Colonic mucosa (tissue), 4 donors: ENCODE data around the gene INPP5A. TPM values are rescaled to one million over a fixed set of nuclear protein-coding genes. Genes with fewer than 3 reads are reported as not detected.
"Not testable (repeated sequence)": the region's sequence is repeated elsewhere in the genome, so short reads cannot be mapped to it uniquely, and the experiment has no call there.

Source experiments
- DNase-seq: peaks from one replicate; pipeline ENCODE4 v3.0.0-alpha.2; 2020
- H3K27ac ChIP-seq: fragments of 200-600 bp; one replicate; pipeline ENCODE4 v1.8.0; 2021
- H3K27me3 ChIP-seq: fragments of 200-600 bp; one replicate; pipeline ENCODE4 v1.8.0; 2021
- H3K36me3 ChIP-seq: fragments of 200-600 bp; one replicate; pipeline ENCODE4 v1.8.0; 2021
- H3K4me1 ChIP-seq: fragments of 200-600 bp; one replicate; pipeline ENCODE4 v1.8.0; 2021; ENCODE audit warnings: mild to moderate bottlenecking
- H3K4me3 ChIP-seq: fragments of 200-600 bp; one replicate; pipeline ENCODE4 v1.8.0; 2021
- H3K9ac ChIP-seq, 2 donors: one replicate each; pipeline ENCODE4 v1.7.0; 2013; ENCODE audit warnings: control low read depth in 2 of 2, low read depth in 2 of 2, low read length in 2 of 2
- H3K9me3 ChIP-seq: fragments of 200-600 bp; one replicate; pipeline ENCODE4 v1.8.0; 2021
- CTCF ChIP-seq: fragments of 200-600 bp; IDR thresholded peaks from one replicate; pipeline ENCODE4 v1.8.0; 2022; ENCODE audit warnings: antibody characterized with exemption, mild to moderate bottlenecking
- intact Hi-C: fragments of 100-400 bp; cut with DNase I; formaldehyde crosslinking; loops from one replicate; pipeline ENCODE4 v1.14.1; 2022
- total RNA-seq, 2 donors: library from RNA; stranded (reverse); fragmentation: NEBNext Ultra II Directional in 1 of 2; extraction: Animal tissue kit (Norgen Biotek cat#: 25700) in 1 of 2; gene quantifications; one replicate each; pipeline ENCODE4 v1.2.1, GENCODE V29; 2021
- donor health status: healthy.
- donor health status: DM: no; HTN: no; CAD: no.
- donor health status: DM: no; HTN: no; CAD: no.

Gene INPP5A
- total RNA-seq, 2 donors from 2014 or later, result 29.9 to 41.5 TPM

GRCh38 chr10:132738454-132739224 lies 201.1 kb downstream of the INPP5A start:
- TF ChIP-seq CTCF, result no peak
- intact Hi-C loops, result no loop called here
- Histone ChIP-seq H3K27me3 (no peaks in the 10 kb centered on the region), H3K36me3 (no peaks in the 10 kb centered on the region), H3K9me3 (no peaks in the 10 kb centered on the region), H3K4me1 (no peaks in the 10 kb centered on the region), H3K4me3 (no peak overlapping the region), H3K27ac (no peak overlapping the region), H3K9ac (no peak overlapping the region)
- DNase-seq, result no peak

DNA sequence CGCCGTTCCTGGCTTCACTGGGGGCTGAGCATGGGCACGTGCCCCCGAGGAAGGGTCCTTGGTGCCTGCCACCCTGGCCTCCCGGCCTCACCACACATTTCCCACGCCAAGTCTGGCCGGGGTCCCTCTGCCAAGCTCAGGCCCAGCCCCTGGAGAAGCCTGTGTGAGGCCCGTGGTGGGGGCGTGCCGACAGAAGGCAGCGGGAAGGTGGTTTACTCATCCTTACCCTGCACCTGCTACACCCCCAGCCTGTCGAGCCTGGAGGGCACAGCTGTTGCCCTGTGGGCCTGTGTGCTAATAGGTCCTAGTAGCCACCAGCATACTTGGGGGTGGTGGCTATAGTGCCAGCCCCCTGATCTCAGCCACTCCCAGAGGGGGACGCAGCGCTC lies 201.6 kb downstream of the INPP5A start:
- Histone ChIP-seq H3K27me3 (no peaks in the 10 kb centered on the region), H3K27ac (no peak overlapping the region), H3K4me1 (no peaks in the 10 kb centered on the region), H3K9me3 (no peaks in the 10 kb centered on the region), H3K36me3 (no peaks in the 10 kb centered on the region), H3K9ac (no peak overlapping the region), H3K4me3 (no peak overlapping the region)
- intact Hi-C loops, result no loop called here
- no peak for DNase-seq
- TF ChIP-seq CTCF, result no peak

- peak overlapping the region; percentile 41 for H3K27ac ChIP-seq
- H3K4me3 ChIP-seq, result no peak overlapping the region
- peak; percentile 56 for DNase-seq
- intact Hi-C loops, result no loop called here
- TF ChIP-seq CTCF, result no peak
- no peaks in the 10 kb centered on the region for H3K9me3 ChIP-seq
- no peaks in the 10 kb centered on the region for H3K4me1 ChIP-seq
- H3K9ac ChIP-seq, result no peak overlapping the region
- H3K36me3 ChIP-seq, result no peaks in the 10 kb centered on the region
- H3K27me3 ChIP-seq, result no peaks in the 10 kb centered on the region
Measured at GRCh38 chr10:132740588-132740987, 203.0 kb downstream of the INPP5A start.

GRCh38 chr10:132742167-132742836 lies 204.7 kb downstream of the INPP5A start:
- Histone ChIP-seq H3K9me3 (no peaks in the 10 kb centered on the region), H3K27ac (no peak overlapping the region), H3K4me3 (no peak overlapping the region), H3K9ac (no peak overlapping the region), H3K4me1 (no peaks in the 10 kb centered on the region), H3K36me3 (no peaks in the 10 kb centered on the region), H3K27me3 (no peaks in the 10 kb centered on the region)
- no peak for TF ChIP-seq CTCF
- intact Hi-C loops, result no loop called here
- DNase-seq, result no peak

DNA sequence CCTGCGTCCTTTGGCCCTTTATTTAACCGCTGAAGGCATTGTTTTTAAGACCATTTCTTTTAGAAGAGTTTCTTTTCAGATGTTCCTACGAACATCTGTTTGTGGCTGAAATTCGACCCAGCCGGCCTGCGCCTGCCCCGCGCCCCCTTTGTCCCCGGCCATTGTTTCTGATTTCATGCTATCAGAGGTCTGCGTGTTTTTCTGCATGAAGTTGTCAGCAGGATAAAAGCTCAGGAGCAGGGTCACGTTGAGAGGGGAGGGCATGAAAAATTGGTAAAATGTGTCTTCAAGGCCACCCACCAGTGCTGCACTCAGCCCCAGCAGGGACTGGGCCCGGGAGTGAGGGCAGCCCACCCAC lies 205.2 kb downstream of the INPP5A start:
- no peak for TF ChIP-seq CTCF
- H3K4me1 ChIP-seq, result no peaks in the 10 kb centered on the region
- no peak for DNase-seq
- no peaks in the 10 kb centered on the region for H3K36me3 ChIP-seq
- H3K9ac ChIP-seq, result no peak overlapping the region
- H3K27ac ChIP-seq, result no peak overlapping the region
- intact Hi-C loops, result no loop called here
- H3K27me3 ChIP-seq, result no peaks in the 10 kb centered on the region
- H3K4me3 ChIP-seq, result no peak overlapping the region
- no peaks in the 10 kb centered on the region for H3K9me3 ChIP-seq

- H3K4me3 ChIP-seq, intact Hi-C loops, H3K4me1 ChIP-seq, H3K36me3 ChIP-seq, H3K9ac ChIP-seq, H3K27ac ChIP-seq, H3K27me3 ChIP-seq, H3K9me3 ChIP-seq, DNase-seq: not testable (repeated sequence)
Measured at GRCh38 chr10:132743196-132743924, 205.8 kb downstream of the INPP5A start.
